M059J (cell line): ENCODE data around the gene GAL3ST1. TPM values are rescaled to one million over a fixed set of nuclear protein-coding genes. Genes with fewer than 3 reads are reported as not detected.
"Not testable (repeated sequence)": the region's sequence is repeated elsewhere in the genome, so short reads cannot be mapped to it uniquely, and the experiment has no call there.

ENCODE experiments used
- DNase-seq: peaks from one replicate; pipeline ENCODE4 v3.0.0-alpha.2; 2012; ENCODE audit warnings: low read depth
- total RNA-seq: library from RNA; depleted of rRNA; stranded (reverse); fragments of >200 nt; shearing (Covaris generic); gene quantifications from 2 replicates; pipeline ENCODE4 v1.2.3, GENCODE V29; 2014

The GAL3ST1 gene
- total RNA-seq, 1 experiment from 2014 or later: not detected

DNA sequence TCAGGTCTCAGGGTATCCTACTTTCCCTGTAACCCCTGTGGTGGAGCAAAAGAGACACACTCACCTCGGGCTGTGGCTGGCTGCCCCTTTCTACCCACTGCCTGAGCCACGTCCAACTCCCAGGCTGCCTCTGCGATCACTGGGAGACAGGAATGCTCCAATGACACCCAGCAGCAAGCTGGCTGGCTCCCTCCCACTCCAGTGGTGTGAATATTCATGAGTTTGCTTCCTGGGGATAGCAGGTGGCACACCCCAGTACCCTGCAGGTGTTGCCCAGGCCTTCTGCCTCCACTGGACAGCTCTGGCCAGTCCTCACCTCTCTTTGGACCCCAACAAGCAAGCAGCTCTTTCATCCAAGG is 9.7 kb downstream of the GAL3ST1 start:
- DNase-seq: no peak

DNA sequence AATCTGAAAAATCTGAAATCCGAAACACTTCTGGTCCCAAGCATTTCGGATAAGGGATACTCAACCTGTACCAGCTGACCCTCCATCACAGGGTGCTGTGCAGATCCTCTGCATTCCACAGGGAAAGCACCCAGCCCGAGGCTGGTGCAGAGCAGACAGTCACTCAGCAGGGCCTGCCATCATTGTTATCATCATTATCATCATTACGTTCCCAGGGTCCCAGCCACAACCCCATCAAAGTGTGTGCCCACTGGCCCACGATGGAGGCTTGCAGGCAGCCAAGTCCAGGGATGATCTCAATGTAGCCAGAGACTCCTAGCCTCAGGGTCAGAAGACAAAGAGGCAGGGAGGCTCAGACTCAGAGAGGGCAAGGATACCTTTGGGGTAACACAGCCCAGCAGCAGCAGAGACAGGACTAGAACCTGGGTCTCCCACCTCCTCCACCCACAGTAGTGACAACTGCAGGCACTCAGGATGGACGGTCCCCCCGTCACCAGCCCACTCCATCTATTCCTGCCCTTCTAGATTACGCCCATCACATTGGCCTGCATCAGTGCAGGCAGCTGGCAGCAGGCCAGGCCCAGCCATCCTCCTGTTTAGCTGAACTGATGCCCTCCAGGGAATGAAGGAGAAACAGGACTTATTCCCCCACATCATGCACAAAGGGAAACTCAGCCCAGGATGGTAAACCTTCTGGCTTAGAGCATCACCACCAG is 10.3 kb downstream of the GAL3ST1 start:
- DNase-seq: no peak

DNA sequence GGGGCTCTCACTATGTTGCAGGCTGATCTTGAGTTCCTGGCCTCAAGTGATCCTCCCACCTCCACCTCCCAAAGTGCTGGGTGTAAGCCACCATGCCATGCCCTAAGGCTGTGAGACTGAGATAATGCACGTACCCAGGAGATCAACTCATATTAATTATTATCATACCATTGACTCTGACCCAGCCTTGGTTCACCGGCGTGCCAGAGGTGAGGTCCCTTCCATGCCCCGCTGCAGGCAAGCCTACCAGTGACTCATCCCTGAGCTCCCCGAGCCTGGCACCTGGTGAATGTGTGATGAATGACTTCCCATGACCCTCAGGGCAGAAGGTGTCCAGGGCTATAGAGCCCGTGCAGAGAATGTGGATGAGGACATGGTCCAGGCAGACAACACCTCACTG is 12.1 kb downstream of the GAL3ST1 start:
- peak; percentile 85 for DNase-seq

DNA sequence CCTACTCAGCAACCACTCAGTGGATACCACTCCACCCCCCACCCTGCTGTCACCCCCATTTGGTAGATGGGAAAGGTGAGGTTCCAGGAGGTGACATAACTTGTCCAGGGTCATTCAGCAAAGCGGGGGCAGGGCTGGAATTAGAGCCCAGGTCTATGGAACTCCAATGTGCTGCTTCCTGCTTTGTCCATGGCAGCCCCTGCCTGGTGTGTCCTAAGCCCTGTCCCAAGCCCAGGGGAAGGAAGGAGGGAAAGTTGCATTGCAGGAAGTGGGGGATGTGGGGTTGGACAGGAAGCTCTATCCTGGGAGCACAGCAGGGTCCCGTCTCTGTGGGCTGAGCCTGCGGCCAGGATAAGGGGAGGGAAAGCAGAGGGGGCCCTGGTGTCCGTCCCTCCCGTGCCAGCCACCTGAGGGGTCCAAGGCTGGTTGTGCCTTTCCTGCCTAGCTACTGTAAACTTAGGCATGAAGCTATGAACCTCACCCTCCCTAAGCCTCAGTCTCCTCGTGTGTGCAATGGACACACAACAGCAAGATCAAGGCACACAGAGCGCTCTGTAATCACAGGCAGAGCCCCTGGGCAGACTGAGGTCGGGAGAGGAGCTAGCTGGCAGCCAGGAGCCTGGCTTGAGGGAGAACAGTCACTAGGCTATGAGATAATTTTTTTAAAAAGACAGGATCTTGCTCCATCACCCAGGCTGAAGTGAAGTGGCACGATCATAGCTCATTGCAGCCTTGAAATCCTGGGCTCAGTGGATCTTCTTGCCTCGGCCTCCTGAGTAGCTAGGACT is 12.9 kb downstream of the GAL3ST1 start:
- peak; percentile 32 for DNase-seq

- DNase-seq: not testable (repeated sequence)
Observed at GRCh38 chr22:30560643-30561202, 13.7 kb downstream of the GAL3ST1 start.

DNA sequence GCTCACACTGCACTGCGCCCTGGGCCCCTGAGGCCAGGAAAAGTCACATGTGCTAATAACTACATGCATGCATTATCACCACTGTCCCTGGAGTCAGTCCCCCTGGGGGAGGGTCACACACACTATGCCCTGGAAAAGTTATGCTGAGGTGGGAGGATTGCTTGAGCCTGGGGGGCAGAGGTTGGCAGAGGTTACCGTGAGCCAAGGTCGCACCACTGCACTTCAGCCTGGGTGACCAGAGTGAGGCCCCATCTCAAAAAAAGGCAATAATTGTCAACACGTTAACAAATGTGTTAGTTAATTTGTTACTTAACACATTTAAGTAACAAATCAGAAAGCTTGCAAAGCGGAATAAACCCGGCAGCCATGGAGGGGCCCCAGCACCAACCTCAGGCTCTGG is 14.6 kb downstream of the GAL3ST1 start:
- DNase-seq: no peak

DNA sequence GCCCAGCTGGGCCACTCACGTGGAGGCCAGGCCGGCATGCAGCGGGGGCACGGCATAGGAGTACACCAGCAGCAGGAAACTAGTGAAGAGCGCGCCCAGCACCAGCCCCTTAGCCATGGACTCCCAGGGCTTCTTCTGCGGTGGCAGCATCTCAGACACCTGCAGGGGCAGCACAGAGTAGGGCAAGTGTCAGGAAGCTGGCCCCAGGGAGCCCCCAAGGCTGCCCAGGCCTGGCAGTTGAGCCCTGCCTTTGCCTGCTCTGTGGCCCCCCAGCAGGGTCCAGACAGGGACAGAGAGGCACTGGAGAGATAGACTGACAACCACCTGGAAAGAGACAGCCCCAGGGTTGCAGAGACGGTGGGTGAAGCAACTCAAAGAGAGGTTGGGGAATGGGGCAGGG is 17.2 kb downstream of the GAL3ST1 start:
- DNase-seq: no peak

DNA sequence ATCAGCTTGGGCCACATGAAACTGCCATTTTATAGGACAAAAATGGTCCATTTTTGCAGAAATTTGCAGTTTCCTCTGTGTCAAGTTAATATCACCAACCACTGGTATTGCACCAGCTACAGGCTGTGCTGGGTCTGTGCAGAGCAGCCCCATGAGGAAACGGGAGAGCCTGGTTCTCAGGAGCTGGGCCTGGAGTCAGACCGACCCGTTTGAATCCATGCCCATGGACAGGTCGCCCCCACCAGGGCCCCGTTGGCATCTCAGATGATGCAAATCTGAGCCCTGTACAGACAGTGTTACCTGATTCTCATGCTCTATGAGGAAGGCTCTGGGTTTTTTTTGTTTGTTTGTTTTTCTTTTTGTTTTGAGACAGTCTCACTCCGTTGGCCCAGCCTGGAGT is 18.1 kb downstream of the GAL3ST1 start:
- no peak for DNase-seq

GRCh38 chr22:30555282-30556210 is 18.9 kb downstream of the GAL3ST1 start:
- no peak for DNase-seq

DNA sequence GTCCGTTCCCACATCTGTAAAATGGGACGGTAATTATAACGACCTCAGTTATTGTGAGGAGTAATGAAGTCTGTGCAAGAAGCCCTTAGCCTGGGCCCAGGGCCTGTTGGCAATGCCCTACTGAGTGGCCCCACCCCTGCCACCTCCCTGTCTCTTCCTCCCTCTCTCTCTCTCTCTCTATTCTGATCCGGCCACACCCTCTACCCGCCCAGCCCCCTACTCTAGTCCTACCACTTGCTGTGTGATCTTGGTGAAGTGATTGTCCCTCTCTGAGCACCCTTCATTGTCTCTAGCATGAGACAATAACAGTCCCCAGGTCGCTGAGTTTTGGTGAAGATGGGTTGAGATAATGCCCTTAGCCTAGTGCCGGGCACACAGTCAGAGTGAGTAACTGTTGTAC is 20.5 kb downstream of the GAL3ST1 start:
- no peak for DNase-seq

GRCh38 chr22:30552719-30553118 is 21.7 kb downstream of the GAL3ST1 start:
- no peak for DNase-seq

- DNase-seq: not testable (repeated sequence)
Observed at GRCh38 chr22:30551813-30552212, 22.7 kb downstream of the GAL3ST1 start.

- DNase-seq: no peak
Observed at GRCh38 chr22:30547188-30547587, 27.3 kb downstream of the GAL3ST1 start.

DNA sequence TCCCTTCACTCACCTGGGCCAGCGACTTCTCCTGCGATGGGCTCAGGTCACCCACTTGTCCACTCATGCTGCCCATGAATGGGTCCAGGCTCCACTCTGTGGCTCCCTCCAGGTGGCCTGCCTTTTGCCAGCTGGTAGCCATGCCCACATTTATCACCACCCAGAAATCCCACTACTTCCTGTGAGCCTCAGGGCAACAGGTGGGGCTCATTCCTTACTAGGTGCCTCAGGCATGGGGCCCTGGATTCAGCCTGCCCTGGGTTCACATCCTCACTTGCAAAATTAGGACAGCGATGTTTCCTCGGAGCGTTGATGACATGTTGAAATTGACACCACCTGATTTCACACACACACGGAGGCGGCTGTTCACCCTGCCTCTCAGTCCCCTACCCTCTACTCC is 27.8 kb downstream of the GAL3ST1 start, which contains the start of gene SEC14L6:
Gene SEC14L6, minus strand, starts transcription at position 126 of the 400 bp plus-strand sequence. Its CDS starts 59 bp downstream, at position 67.
- DNase-seq: no peak

DNA sequence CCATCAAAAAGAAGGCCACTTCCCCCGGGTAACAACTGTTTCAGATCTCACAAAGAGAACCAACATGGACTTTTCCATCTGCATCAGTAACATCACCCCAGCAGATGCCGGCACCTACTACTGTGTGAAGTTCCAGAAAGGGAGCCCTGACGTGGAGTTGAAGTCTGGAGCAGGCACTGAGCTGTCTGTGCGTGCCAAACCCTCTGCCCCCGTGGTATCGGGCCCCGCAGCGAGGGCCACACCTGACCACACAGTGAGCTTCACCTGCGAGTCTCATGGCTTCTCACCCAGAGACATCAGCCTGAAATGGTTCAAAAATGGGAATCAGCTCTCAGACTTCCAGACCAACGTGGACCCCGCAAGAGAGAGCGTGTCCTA is 31.7 kb downstream of the GAL3ST1 start:
- DNase-seq: no peak

- DNase-seq: peak; percentile 13
Observed at GRCh38 chr22:30541961-30542810, 32.3 kb downstream of the GAL3ST1 start.

GRCh38 chr22:30541511-30541910 is 33.0 kb downstream of the GAL3ST1 start:
- not testable (repeated sequence) for DNase-seq

GRCh38 chr22:30539368-30539767 is 35.1 kb downstream of the GAL3ST1 start:
- DNase-seq: no peak

DNA sequence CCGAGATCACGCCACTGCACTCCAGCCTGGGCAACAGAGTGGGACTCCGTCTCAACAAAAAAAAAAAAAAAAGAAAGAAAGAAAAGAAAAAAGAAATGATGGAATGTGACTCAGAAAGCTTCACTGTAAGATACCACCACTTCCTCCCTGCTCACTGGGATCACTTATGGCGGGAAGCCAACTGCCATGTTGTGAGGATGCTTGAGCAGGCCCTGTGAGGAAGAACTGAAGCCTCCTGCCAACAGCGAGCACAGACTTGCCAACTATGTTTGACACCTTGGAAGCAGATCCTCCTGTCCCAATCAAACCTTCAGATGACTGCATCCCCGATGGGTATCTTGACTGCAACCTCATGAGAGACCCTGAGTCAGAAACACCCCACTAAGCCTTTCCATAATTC is 36.2 kb downstream of the GAL3ST1 start:
- DNase-seq: peak; percentile 56

DNA sequence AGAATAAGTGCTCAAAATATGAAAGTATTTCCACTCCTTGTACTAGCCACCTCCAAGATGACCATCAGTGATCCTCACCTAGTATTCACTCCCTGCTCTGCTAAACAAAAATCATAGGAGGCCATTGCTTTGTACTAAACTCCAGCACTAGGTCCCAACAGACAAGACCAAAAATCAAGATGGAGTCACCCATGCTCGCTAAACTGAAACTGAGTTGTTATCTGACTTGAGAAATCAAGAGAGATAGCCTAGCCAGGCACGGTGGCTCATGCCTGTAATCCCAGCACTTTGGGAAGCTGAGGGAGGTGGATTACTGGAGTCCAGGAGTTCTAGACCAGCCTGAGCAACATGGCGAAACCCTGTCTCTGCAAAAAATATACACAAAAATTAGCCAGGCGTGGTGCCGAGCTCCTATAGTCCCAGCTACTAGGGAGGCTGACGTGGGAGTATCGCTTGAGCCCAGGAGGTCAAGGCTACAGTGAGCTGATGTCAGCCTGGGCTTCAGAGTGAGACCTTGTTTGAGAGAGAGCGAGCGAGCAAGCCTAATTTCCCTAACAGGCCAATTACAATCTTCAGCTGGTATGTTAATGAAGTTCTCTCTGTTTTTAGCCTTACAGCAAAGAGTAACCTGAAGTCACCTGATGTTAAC is 37.3 kb downstream of the GAL3ST1 start:
- no peak for DNase-seq
